ENCODE data around the gene RIC3.
"Not testable (repeated sequence)": the region's sequence is repeated elsewhere in the genome, so short reads cannot be mapped to it uniquely, and the experiment has no call there.

The RIC3 gene

GRCh38 chr11:8186429-8186828 lies 17.6 kb upstream of the RIC3 start:
- DNase-seq: no peak

GRCh38 chr11:8183111-8183510 lies 14.3 kb upstream of the RIC3 start:
- no peak for DNase-seq

GRCh38 chr11:8180469-8180868 lies 11.6 kb upstream of the RIC3 start:
- no peak for DNase-seq

- no peak for DNase-seq
Observed at GRCh38 chr11:8178297-8178696, 9.5 kb upstream of the RIC3 start.

GRCh38 chr11:8177136-8177535 lies 8.3 kb upstream of the RIC3 start:
- DNase-seq: no peak

GRCh38 chr11:8167796-8168195 lies 1.0 kb downstream of the RIC3 start:
- no peak for DNase-seq

GRCh38 chr11:8164746-8165145 lies 4.1 kb downstream of the RIC3 start:
- no peak for DNase-seq

GRCh38 chr11:8161627-8162304 lies 7.1 kb downstream of the RIC3 start:
- DNase-seq: not testable (repeated sequence)

- no peak for DNase-seq
Observed at GRCh38 chr11:8156877-8157276, 11.9 kb downstream of the RIC3 start.

- no peak for DNase-seq
Observed at GRCh38 chr11:8149726-8150125, 19.1 kb downstream of the RIC3 start.

GRCh38 chr11:8138526-8138925 lies 30.3 kb downstream of the RIC3 start:
- no peak for DNase-seq

- no peak for DNase-seq
Observed at GRCh38 chr11:8127447-8127846, 41.4 kb downstream of the RIC3 start.

GRCh38 chr11:8126649-8127289 lies 42.1 kb downstream of the RIC3 start:
- DNase-seq: no peak

GRCh38 chr11:8122173-8122764 lies 46.6 kb downstream of the RIC3 start:
- no peak for DNase-seq

- no peak for DNase-seq
Observed at GRCh38 chr11:8111636-8112035, 57.2 kb downstream of the RIC3 start.

GRCh38 chr11:8110396-8110795 lies 58.4 kb downstream of the RIC3 start:
- no peak for DNase-seq

- DNase-seq: no peak
Observed at GRCh38 chr11:8109675-8110074, 59.1 kb downstream of the RIC3 start.

GRCh38 chr11:8108421-8108820 lies 60.4 kb downstream of the RIC3 start:
- no peak for DNase-seq

GRCh38 chr11:8107642-8108041 lies 61.2 kb downstream of the RIC3 start:
- no peak for DNase-seq

- DNase-seq: no peak
Observed at GRCh38 chr11:8106679-8107078, 62.1 kb downstream of the RIC3 start.

- DNase-seq: no peak
Observed at GRCh38 chr11:8105666-8106065, 63.2 kb downstream of the RIC3 start.

GRCh38 chr11:8105133-8105532 lies 63.7 kb downstream of the RIC3 start:
- DNase-seq: no peak

- no peak for DNase-seq
Observed at GRCh38 chr11:8103909-8104308, 64.9 kb downstream of the RIC3 start.

GRCh38 chr11:8102965-8103364 lies 65.9 kb downstream of the RIC3 start:
- no peak for DNase-seq

All from RPMI8226 (cell line).